HG02981 (cell line): ENCODE results near the gene DPY19L3.
"Not testable (repeated sequence)": the region's sequence is repeated elsewhere in the genome, so short reads cannot be mapped to it uniquely, and the experiment has no call there.

Experiments
- ATAC-seq: cut with Tn5 transposase; IDR thresholded peaks from one replicate; pipeline ENCODE4 v1.9.1; 2021; ENCODE audit warnings: mild to moderate bottlenecking, moderate library complexity; ENCODE audit not compliant: unreplicated experiment

The DPY19L3 gene

GRCh38 chr19:32437096-32437495 lies 31.5 kb downstream of the DPY19L3 start:
- no peak for ATAC-seq

GRCh38 chr19:32438751-32439150 lies 33.2 kb downstream of the DPY19L3 start:
- ATAC-seq: no peak

- no peak for ATAC-seq
Measured at GRCh38 chr19:32442650-32443049, 37.1 kb downstream of the DPY19L3 start.

GRCh38 chr19:32447534-32447933 lies 42.0 kb downstream of the DPY19L3 start:
- not testable (repeated sequence) for ATAC-seq

- ATAC-seq: no peak
Measured at GRCh38 chr19:32448026-32448425, 42.5 kb downstream of the DPY19L3 start.

GRCh38 chr19:32450217-32450616 lies 44.6 kb downstream of the DPY19L3 start:
- ATAC-seq: no peak

- no peak for ATAC-seq
Measured at GRCh38 chr19:32453736-32454135, 48.2 kb downstream of the DPY19L3 start.

- ATAC-seq: no peak
Measured at GRCh38 chr19:32456406-32456805, 50.8 kb downstream of the DPY19L3 start.

GRCh38 chr19:32457571-32458158 lies 52.1 kb downstream of the DPY19L3 start:
- ATAC-seq: no peak

GRCh38 chr19:32458500-32459123 lies 53.0 kb downstream of the DPY19L3 start:
- ATAC-seq: peak; percentile 83

GRCh38 chr19:32459204-32459865 lies 53.8 kb downstream of the DPY19L3 start:
- no peak for ATAC-seq

- no peak for ATAC-seq
Measured at GRCh38 chr19:32460476-32460875, 54.9 kb downstream of the DPY19L3 start.

GRCh38 chr19:32464279-32464678 lies 58.7 kb downstream of the DPY19L3 start:
- no peak for ATAC-seq

GRCh38 chr19:32465176-32465575 lies 59.6 kb downstream of the DPY19L3 start:
- ATAC-seq: no peak

- ATAC-seq: no peak
Measured at GRCh38 chr19:32469795-32470194, 64.2 kb downstream of the DPY19L3 start.

GRCh38 chr19:32471095-32471494 lies 65.5 kb downstream of the DPY19L3 start:
- ATAC-seq: no peak

GRCh38 chr19:32471811-32472210 lies 66.2 kb downstream of the DPY19L3 start:
- ATAC-seq: no peak

- no peak for ATAC-seq
Measured at GRCh38 chr19:32475141-32476031, 69.8 kb downstream of the DPY19L3 start.

- ATAC-seq: no peak
Measured at GRCh38 chr19:32476032-32476350, 70.4 kb downstream of the DPY19L3 start.

- ATAC-seq: no peak
Measured at GRCh38 chr19:32480321-32480720, 74.8 kb downstream of the DPY19L3 start.

- ATAC-seq: no peak
Measured at GRCh38 chr19:32483574-32483973, 78.0 kb downstream of the DPY19L3 start.
